H1 (cell line): ENCODE data around the gene SYNJ2. TPM values are rescaled to one million over a fixed set of nuclear protein-coding genes. Genes with fewer than 3 reads are reported as not detected.

Source experiments
- CEBPB ChIP-seq: IDR thresholded peaks from 2 replicates; pipeline ENCODE4 v1.6.1; 2012; ENCODE audit warnings: low read depth, low read length
- KDM4A ChIP-seq: IDR thresholded peaks from one replicate; pipeline ENCODE4 v1.7.1; 2012; ENCODE audit warnings: low read depth, mild to moderate bottlenecking, moderate library complexity, low read length, inconsistent platforms; ENCODE audit not compliant: severe bottlenecking
- SIX5 ChIP-seq: IDR thresholded peaks from 2 replicates; pipeline ENCODE4 v1.6.1; 2011; ENCODE audit warnings: mild to moderate bottlenecking, low read depth, low read length
- polyA plus RNA-seq, 7 experiments: library from polyadenylated mRNA; depleted of rRNA in 3 of 7; stranded (reverse) in 5 of 7; unstranded in 2 of 7; fragments of >200 nt in 5 of 7; fragments of 200-250 nt in 2 of 7; gene quantifications; 1 replicate in 5 of 7; 2 replicates in 1 of 7; 4 replicates in 1 of 7; pipeline versions ENCODE4 v1.2.1 to v1.2.3, GENCODE V29; 2011 to 2013; ENCODE audit warnings: missing spikeins in 2 of 7, mixed read lengths in 2 of 7
- total RNA-seq: library from RNA; stranded (reverse); fragmentation: NEBNext Ultra II Directional; extraction: Animal tissue kit (Norgen Biotek cat#: 25700); gene quantifications from 2 replicates; pipeline ENCODE4 v1.2.1, GENCODE V29; 2021

The SYNJ2 gene
- total and polyA plus RNA-seq, 2 of the 8 experiments (the other 6 are each of a cell fraction or from before 2014, with no cell fraction given), result 3.7 to 13.9 TPM

DNA sequence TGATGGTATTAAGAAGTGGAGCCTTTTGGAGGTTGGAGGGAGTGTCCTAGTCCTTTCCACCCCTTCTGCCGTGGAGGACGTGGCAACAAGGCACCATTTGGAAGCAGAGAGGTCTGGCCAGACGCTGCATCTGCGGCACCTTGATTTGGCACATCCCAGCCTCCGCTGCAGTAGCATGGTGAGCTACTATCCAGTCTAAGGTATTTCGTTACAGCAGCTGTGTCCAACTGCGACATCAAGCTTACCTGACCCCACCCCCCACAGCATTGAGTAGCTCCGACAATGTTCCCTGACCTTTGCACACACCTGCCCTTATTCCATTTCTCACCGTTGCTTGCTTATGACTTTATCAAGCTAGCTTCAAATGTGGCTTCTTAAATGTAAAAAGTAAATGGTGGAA is 29.8 kb upstream of the SYNJ2 start (continued):
- TF ChIP-seq KDM4A, result no peak
- no peak for TF ChIP-seq CEBPB
- TF ChIP-seq SIX5, result no peak
